Skeletal muscle satellite cell (primary cell): ENCODE results near the gene TMEM184C.

Experiments
- H3K27me3 ChIP-seq: 2 replicates; pipeline ENCODE4 v1.7.0; 2013; ENCODE audit warnings: low read length; ENCODE audit not compliant: control insufficient read depth, insufficient read depth
- H3K36me3 ChIP-seq: 2 replicates; pipeline ENCODE4 v1.7.0; 2013; ENCODE audit warnings: mild to moderate bottlenecking, control low read depth, low read length; ENCODE audit not compliant: insufficient read depth
- H3K4me1 ChIP-seq: 2 replicates; pipeline ENCODE4 v1.7.0; 2013; ENCODE audit warnings: low read length; ENCODE audit not compliant: control insufficient read depth, insufficient read depth
- H3K4me2 ChIP-seq: 2 replicates; pipeline ENCODE4 v1.7.0; 2013; ENCODE audit warnings: mild to moderate bottlenecking, low read length
- H3K4me3 ChIP-seq: 2 replicates; pipeline ENCODE4 v1.7.0; 2013; ENCODE audit warnings: low read length
- H3K9ac ChIP-seq: 2 replicates; pipeline ENCODE4 v1.7.0; 2013; ENCODE audit warnings: mild to moderate bottlenecking, low read depth, low read length, moderate library complexity
- H3K9me3 ChIP-seq: replicated peaks from 2 replicates; pipeline ENCODE4 v1.7.0; 2013; ENCODE audit warnings: mild to moderate bottlenecking, control low read depth, low read length

TMEM184C gene

GRCh38 chr4:147696866-147697265 is 79.7 kb downstream of the TMEM184C start:
- Histone ChIP-seq H3K4me2 (no peak overlapping the region), H3K4me3 (no peak overlapping the region), H3K4me1 (no peaks in the 10 kb centered on the region), H3K9ac (no peak overlapping the region), H3K36me3 (no peaks in the 10 kb centered on the region), H3K27me3 (peaks cover 8% of the 10 kb centered on the region), H3K9me3 (no peaks in the 10 kb centered on the region)

DNA sequence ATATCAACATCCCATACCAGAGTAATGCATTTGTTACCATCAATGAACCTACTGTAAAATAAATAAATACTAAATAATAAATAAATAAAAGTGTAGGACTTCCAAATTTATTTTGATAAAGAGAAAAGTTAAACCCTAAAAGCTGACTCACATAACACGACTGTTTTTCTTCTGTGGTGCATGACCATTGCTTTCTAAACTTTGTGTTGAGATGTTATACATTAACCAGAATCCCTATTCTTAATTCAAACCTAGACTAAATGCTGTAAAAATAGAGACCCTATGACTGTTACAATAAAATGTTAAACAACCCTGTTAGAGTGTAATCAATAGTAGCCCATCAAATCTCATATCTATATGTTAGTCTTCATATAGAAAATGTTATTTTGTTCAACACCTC is 87.6 kb downstream of the TMEM184C start:
- Histone ChIP-seq H3K27me3 (no peaks in the 10 kb centered on the region), H3K9ac (no peak overlapping the region), H3K4me2 (no peak overlapping the region), H3K4me1 (no peaks in the 10 kb centered on the region), H3K9me3 (no peaks in the 10 kb centered on the region), H3K4me3 (no peak overlapping the region), H3K36me3 (no peaks in the 10 kb centered on the region)

- H3K9me3 ChIP-seq: no peaks in the 10 kb centered on the region
- H3K4me2 ChIP-seq: peak overlapping the region; percentile 43
- no peaks in the 10 kb centered on the region for H3K4me1 ChIP-seq
Observed at GRCh38 chr4:147707892-147708672, 90.9 kb downstream of the TMEM184C start.

DNA sequence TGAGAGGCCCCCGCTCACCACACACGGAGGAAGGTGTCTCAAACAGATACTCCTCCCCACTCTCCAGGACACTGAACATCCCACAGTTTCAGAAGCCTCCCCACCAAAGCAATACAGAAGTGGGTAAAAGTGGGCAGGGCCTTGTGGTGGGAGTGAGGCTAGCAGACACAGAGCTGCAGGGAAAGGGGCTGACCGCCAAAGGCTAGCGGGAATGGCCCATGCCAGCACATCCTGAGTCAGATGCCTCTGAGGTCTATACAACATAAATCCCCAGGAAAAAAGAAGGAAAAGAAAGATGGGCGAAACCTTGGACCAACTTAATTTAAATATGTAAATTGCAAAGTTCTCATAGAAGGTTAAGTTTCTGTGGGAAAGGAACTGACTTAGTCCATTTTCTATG is 92.8 kb downstream of the TMEM184C start:
- Histone ChIP-seq H3K4me1 (peaks cover 6% of the 10 kb centered on the region), H3K27me3 (no peaks in the 10 kb centered on the region), H3K4me3 (no peak overlapping the region), H3K9ac (no peak overlapping the region), H3K36me3 (no peaks in the 10 kb centered on the region), H3K4me2 (no peak overlapping the region), H3K9me3 (no peaks in the 10 kb centered on the region)

More at GRCh38 chr4:147707892-147708672, 90.9 kb downstream of the TMEM184C start:
- H3K9ac ChIP-seq: no peak overlapping the region
- H3K27me3 ChIP-seq: no peaks in the 10 kb centered on the region
- H3K36me3 ChIP-seq: no peaks in the 10 kb centered on the region
- H3K4me3 ChIP-seq: no peak overlapping the region

GRCh38 chr4:147714575-147715401 is 97.6 kb downstream of the TMEM184C start:
- Histone ChIP-seq H3K4me1 (peaks cover 6% of the 10 kb centered on the region), H3K4me2 (peak overlapping the region; percentile 50), H3K27me3 (no peaks in the 10 kb centered on the region), H3K9ac (no peak overlapping the region), H3K36me3 (no peaks in the 10 kb centered on the region), H3K4me3 (no peak overlapping the region), H3K9me3 (no peaks in the 10 kb centered on the region)

DNA sequence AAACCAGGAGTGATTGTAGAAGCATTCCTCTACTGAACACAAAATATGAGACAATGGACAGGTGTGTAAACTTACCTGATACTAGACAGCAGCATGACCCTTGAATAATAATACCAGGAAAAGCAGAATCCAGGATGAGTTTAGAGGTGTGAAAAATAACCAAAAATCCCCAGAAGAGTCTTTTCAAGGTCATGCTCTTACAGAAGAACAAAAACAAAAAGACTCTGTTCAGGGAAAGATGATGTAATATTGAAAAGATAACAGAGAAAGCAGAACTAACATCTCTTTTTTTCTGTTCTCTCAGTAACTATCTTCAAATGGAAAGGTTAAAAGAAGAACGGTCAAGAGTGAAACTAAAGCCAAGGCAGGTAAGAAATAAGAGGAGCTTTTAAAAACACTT is 100.7 kb downstream of the TMEM184C start:
- peaks cover 6% of the 10 kb centered on the region for H3K4me1 ChIP-seq
- H3K27me3 ChIP-seq: no peaks in the 10 kb centered on the region
- no peaks in the 10 kb centered on the region for H3K9me3 ChIP-seq
- no peak overlapping the region for H3K4me2 ChIP-seq
- H3K36me3 ChIP-seq: no peaks in the 10 kb centered on the region
- H3K4me3 ChIP-seq: no peak overlapping the region
- no peak overlapping the region for H3K9ac ChIP-seq
